NCI-H2029 treated with DMSO at 0.1 percent for 48 hours (cell line): ENCODE results near the gene PROCR.
A peak's percentile ranks its signal among the peaks of the same experiment; 100 is the strongest.
"Not testable (repeated sequence)": the region's sequence is repeated elsewhere in the genome, so short reads cannot be mapped to it uniquely, and the experiment has no call there.

Source experiments
- DNase-seq: peaks from one replicate; lab custom pipeline; 2025; lab: John Stamatoyannopoulos, UW

Gene PROCR

GRCh38 chr20:35193031-35193791, 21.3 kb downstream of the PROCR start:
- not testable (repeated sequence) for DNase-seq

GRCh38 chr20:35196313-35196712, 24.4 kb downstream of the PROCR start:
- no peak for DNase-seq

GRCh38 chr20:35199740-35200139, 27.9 kb downstream of the PROCR start:
- no peak for DNase-seq

GRCh38 chr20:35200267-35200666, 28.4 kb downstream of the PROCR start:
- DNase-seq, result no peak

GRCh38 chr20:35201467-35201866, 29.6 kb downstream of the PROCR start:
- not testable (repeated sequence) for DNase-seq

- DNase-seq, result no peak
Measured at GRCh38 chr20:35206802-35207201, 34.9 kb downstream of the PROCR start.

- peak; percentile 84 for DNase-seq
Measured at GRCh38 chr20:35207950-35208611, 36.2 kb downstream of the PROCR start.

- DNase-seq, result no peak
Measured at GRCh38 chr20:35215066-35215956, 43.4 kb downstream of the PROCR start.

GRCh38 chr20:35216541-35216940, 44.7 kb downstream of the PROCR start:
- no peak for DNase-seq

GRCh38 chr20:35223941-35224340, 52.1 kb downstream of the PROCR start:
- no peak for DNase-seq

- no peak for DNase-seq
Measured at GRCh38 chr20:35224536-35224935, 52.7 kb downstream of the PROCR start.

GRCh38 chr20:35225319-35226125, 53.6 kb downstream of the PROCR start:
- DNase-seq, result no peak

- no peak for DNase-seq
Measured at GRCh38 chr20:35226126-35226883, 54.4 kb downstream of the PROCR start, which contains the start of gene MMP24. Gene MMP24 (plus strand): TSS chr20:35226690. CDS start chr20:35226739, 49 bp downstream.
